Nucleus accumbens (tissue), 56 donors: ENCODE results near the gene LZTS3.
"Not testable (repeated sequence)": the region's sequence is repeated elsewhere in the genome, so short reads cannot be mapped to it uniquely, and the experiment has no call there.

Source experiments
- DNase-seq, 56 donors: peaks; one replicate each; lab custom pipeline; 2025; lab: John Stamatoyannopoulos, UW

Gene LZTS3

GRCh38 chr20:3193806-3194616, 20.7 kb upstream of the LZTS3 start:
- peak in 42 of 56 donors; percentile 16 to 89 (median 66) for DNase-seq

DNA sequence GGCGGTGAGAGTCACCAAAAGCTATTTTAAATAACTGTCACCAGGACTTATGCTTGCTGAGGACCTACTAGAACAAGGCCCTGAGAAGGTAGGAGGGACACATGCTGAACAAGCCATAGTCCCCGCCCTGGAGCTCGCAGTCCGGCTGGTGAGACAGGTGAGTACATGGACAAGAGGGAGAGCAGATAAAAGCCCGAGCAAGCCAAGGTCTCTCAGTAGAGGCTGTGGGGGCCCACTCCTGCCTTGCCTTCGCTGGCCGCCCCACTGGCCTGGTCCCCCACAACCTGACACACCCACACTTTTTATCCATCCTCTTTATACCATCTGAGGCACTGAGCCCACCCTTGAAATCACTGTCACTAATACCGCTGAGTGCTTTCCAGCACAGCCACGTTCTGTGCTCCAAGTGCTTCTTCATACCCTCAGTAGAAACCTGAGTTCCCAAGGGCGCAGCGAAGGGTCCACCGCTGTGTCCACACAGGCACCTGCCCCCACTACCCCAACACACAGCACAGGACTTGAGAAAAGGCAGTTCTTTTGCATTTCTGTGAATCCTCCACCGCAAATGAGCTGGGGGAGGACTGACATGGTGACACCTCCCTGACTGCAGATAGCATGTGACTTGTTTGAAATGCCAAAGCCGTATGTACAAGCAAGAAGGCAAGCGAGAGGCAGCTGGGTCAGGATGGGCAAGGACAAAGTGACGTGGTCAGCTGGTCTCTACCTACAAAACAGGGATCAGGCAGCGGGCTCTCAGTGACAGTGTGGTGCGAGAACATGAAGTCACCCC, 19.1 kb upstream of the LZTS3 start:
- peak in 6 of 56 donors; percentile 7 to 42 (median 32) for DNase-seq

- no peak for DNase-seq
Observed at GRCh38 chr20:3190681-3191111, 17.3 kb upstream of the LZTS3 start.

DNA sequence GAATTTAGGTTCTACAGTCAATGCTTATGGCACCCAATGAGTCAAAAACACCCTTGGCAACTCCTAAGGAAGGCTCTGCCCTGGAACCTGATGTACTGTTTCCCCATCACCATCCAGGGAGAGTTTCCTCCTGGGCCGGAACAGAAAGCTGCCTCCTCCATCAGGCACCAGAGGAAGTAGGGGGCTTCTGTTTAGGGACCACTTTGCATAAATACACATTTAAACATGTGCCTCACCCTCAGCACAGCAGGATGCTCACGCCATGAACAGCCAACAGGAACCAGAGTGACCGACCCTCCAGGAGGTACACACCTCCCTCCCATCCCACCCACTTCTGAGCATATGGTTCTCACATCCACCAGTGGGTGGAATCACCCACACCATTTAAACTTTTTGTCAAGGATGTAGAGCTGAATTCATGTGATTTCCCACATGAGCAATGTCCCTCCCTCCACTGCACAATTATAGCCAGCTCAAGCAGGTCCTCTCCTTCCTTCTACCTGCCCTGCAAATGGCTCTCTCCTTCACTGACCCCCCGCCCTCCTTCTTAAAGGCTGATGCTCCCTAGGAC, 16.3 kb upstream of the LZTS3 start:
- no peak for DNase-seq

DNA sequence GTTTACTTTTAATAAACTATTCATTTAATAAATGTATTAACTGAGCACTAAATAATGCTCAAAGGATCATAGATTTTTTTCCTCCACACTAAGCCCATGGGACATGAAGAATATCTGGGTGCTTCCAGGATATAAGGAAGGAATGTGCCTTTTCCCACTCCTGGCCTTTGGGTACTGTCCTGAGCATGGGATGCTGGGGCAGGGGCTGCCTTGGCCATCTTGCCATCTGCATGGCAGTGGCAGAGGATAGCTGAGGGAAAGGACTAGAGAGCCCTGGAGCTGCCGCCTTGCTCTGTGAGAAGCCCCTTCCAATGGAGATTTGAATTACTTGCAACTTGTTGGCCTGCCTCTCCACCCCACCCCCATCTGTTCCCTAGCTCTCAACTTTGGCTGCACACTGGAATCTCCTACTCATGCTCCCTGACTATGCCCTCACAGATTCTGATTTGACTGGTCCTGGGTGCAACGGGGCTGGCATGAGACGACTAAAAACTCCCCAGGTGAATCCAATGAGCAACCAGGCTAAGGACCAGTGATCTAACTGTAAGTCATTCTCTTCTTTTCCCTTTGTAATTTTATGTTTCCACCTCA, 15.6 kb upstream of the LZTS3 start:
- no peak for DNase-seq

DNA sequence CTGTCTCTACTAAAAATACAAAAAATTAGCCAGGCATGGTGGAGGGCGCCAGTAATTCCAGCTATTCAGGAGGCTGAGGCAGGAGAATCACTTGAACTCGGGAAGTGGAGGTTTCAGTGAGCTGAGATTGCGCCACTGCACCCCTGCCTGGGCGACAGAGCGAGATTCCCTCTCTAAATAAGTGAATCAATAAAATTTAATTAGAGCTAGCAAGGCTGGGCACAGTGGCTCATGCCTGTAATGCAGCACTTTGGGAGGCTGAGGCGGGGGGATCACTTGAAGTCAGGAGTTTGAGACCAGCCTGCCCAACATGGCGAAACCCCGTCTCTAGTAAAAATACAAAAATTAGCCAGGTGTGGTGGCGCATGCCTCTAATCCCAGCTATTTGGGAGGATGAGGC, 14.5 kb upstream of the LZTS3 start:
- DNase-seq = not testable (repeated sequence)

DNA sequence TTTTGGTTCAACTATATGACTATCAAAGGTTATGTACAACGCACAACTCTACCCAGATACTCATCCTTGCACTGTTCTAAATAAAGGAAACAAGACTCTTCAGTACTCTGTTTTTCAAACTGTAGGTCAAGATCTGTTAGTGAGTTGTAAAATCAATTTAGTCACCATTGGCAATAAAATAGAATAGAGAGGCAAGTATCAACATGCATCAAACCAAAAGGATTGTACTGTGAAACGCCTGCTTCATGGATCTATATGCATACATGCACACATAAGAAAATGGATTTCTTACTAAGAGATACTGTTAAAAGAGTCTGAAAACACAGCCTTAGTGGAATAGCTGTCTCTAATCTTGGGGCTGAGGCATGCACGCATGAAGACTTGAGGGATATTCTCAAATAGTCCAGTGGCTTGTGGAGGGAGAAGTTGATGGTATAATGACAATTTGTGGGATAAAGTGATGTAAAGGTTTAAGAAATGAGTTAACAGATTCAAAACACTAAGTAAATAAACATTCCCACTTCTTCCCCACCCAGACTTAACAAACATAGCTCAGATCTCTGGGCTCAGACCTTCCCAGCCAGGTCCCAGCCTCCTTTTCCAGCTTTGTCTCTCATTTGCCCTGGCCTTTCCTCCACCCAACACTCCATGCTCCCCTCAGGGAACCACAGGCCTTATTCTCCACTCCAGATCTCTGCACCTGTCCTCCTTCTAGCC, 10.7 kb upstream of the LZTS3 start:
- no peak for DNase-seq

DNA sequence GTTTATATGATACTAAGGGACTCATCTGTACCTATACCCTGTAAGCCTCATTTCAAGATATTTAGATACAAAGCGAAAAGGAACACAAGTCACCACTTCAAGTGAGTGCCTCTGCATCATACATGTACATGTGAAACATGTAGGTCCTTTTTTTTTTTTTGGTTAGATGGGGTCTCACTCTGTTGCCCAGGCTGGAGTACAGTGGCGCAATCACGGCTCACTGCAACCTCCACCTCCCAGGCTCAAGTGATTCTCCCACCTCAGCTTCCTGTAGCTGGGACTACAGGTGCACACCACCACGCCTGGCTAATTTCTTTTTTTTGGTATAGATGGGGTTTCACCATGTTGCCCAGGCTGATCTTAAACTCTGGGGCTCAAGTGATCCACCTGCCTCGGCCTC, 9.1 kb upstream of the LZTS3 start:
- DNase-seq = not testable (repeated sequence)

GRCh38 chr20:3181270-3181669, 7.9 kb upstream of the LZTS3 start:
- no peak for DNase-seq

DNA sequence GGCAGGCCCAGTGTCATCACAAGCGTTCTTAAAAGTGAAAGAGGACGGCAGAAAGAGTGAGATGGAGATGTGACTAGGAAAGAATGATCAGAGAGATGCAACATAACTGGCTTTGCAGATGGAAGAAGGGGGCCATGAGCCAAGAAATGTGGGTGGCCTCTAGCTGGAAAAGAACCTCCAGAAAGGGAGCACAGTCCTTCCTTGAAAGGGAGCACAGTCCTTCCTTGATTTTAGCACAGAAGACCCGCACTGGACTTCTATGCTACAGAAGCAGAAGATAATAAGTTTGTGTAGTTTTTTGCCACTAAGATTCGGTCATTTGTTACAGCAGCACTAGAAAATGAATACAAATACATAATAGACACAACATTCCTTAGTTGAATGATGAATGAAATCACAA, 7.0 kb upstream of the LZTS3 start:
- no peak for DNase-seq

DNA sequence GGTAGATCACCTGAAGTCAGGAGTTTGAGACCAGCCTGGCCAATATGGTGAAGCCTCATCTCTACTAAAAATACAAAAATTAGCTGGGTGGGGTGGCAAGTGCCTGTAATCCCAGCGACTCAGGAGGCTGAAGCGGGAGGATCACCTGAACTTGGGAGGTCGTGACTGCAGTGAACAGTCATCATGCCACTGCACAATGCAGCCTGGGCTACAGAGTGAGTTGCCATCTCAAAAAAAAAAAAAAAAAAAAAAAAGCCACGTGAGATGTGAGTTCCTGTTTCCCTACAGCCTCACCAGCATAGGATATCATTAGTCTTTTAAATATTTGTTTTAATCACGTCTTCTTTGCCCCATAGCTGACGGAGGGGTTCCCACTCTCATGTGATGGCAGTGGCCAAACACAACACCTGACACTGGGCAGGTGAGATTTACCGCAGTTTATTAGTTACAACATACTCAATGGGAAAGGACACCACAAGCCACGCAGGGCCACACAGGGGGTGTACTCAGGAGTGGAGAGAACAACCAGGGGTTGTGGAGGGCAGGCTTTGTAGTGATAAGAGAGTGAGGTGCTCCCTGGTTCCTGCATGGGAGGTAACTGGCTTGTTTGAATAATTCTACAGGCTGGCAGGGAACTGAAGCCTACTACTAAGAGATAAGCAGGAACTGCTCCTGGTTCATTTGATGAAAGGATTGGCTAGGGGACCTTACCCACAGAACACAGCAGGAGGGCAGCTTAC, 4.6 kb upstream of the LZTS3 start:
- DNase-seq = no peak

GRCh38 chr20:3175270-3175669, 1.9 kb upstream of the LZTS3 start:
- no peak for DNase-seq

DNA sequence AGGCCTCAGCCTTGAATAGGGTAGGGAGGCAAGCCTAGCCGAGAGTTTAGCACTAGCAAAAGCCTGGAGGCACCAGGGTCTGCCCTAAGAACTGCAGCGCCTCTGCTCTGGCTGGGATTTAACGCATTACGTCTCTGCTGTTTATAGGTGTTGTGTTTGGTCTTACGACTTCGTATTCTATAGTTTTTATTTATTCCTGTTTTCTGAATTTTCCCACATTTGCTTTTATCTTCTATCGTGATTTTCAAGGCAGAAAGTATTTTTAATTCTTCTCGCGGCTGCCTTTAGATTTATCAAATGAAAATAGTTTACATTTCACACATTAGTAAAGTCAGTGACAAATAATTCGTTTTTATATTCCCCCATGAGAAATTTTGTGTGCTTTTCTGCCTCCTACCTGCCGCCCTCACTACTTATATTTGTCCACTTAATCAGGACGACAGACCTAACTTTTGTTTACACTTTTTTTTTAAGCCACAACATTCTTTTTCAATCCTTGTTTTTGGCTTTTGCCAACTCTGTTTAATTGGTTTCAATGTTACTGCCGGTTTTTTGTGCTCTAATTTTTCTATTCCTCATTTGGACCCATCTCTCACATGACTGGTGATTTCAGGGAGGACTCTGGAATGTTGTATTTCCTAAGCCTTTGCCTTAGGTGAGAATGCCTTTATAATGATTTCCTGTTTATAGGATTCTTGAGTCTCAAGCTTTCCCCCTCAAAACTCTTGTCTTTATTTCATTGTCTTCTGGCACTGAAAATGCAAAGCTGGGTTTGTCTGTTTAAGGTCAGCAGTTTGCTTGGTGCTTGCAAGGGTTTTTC, 1.3 kb upstream of the LZTS3 start:
- DNase-seq = peak in 4 of 56 donors; percentile 25 to 49 (median 34)

GRCh38 chr20:3173610-3174441, 477 bp upstream of the LZTS3 start:
- DNase-seq = peak in 48 of 56 donors; percentile 34 to 92 (median 78)

DNA sequence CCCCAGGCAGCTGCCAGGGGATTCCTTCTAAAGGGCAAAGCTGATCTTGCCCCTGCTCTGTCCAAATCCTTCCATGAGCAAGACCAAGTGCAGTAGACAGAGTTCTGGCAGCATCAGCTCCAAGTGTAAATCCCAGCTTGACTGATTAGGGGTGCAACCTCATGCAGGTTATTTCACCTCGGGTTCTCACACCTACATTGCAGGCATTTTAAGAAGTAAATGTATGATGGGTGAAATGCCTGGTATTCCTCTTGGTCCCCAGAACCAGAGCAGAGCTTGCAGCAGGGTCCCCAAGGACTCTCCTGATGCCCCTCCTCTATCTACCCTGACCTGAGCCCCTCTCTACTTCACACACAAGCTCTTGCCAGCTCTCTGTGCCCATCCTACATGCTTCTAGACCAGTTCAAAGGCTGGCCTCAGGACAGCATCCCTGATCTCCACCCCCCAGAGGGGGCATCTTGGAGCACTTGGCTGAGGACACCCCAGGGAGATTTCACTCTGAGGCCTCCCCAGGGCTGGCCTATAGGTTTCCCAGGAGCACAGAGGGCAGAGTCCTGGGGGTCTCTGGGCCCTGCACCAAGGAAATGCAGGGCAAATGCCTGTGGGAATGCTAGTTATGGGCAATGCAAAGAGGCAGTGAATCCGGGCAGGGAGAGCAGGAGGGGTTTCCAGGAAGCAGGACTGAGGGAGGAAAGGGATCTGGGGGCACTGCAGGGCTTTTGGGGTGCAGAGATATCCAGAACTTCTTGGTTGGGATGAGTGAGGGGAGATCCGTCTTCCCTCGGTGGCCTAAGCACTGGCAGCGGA, 1.0 kb downstream of the LZTS3 start:
- no peak for DNase-seq

DNA sequence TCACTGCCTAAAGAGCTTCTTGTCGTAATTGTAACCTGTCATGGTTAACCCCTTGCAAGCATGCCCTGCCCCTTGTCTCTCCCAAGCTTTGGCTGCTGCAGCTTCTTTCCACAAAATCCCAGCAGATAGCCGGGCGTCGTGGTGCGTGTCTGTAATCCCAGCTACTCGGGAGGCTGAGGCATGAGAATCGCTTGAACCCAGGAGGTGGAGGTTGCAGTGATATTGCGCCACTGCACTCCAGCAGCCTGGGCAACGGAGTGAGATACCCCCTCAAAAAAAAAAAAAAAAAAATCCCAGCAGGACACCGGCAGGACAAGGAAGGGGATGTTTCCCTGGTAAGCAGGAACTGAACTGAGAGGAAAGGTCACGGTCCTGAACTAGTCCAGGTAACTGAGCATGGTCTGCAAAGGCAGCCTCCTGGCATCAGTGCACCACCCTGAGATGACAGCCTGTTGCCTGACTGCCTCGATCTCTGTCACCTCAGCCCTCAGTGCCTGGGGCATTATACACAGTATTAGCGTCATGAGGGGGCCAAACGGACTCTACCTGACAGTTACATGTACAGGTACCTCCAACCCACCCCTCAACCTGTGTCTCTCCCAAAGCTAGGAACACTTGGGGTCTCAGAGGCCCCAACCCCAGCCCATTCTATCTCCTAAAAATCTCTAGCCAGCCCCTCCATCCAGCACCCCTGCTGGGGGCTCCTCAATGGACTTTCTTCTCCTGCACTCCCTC, 1.8 kb downstream of the LZTS3 start:
- no peak for DNase-seq
